Measurements from ENCODE around the gene HEATR5B.

HEATR5B gene

GRCh38 chr2:36963734-36964133 is 120.4 kb downstream of the HEATR5B start:
- Histone ChIP-seq H3K4me1 (ENCODE audit: insufficient read depth, poor library complexity, severe bottlenecking) (peaks cover 16% of the 10 kb centered on the region), H3K9me3 (ENCODE audit: severe bottlenecking) (no peaks in the 10 kb centered on the region), H3K36me3 (ENCODE audit: low read depth) (peaks cover 8% of the 10 kb centered on the region; the same call in 1 of the 2 replicates), H3K27me3 (ENCODE audit: insufficient read depth, poor library complexity, severe bottlenecking) (no peaks in the 10 kb centered on the region), H3K27ac (ENCODE audit: poor library complexity, severe bottlenecking) (no peak overlapping the region), H3K4me3 (ENCODE audit: severe bottlenecking) (no peak overlapping the region)
- no peak for ATAC-seq (ENCODE audit: low read depth)
- TF ChIP-seq CTCF (IDR thresholded peaks at IDR 0.05; ENCODE audit: poor library complexity, severe bottlenecking), result no peak
- no peak for DNase-seq (ENCODE audit: low spot score)

- Histone ChIP-seq H3K27ac (ENCODE audit: poor library complexity, severe bottlenecking) (no peak overlapping the region), H3K27me3 (ENCODE audit: insufficient read depth, poor library complexity, severe bottlenecking) (no peaks in the 10 kb centered on the region), H3K4me3 (ENCODE audit: severe bottlenecking) (no peak overlapping the region), H3K4me1 (ENCODE audit: insufficient read depth, poor library complexity, severe bottlenecking) (peaks cover 16% of the 10 kb centered on the region), H3K9me3 (ENCODE audit: severe bottlenecking) (no peaks in the 10 kb centered on the region), H3K36me3 (ENCODE audit: low read depth) (peaks cover 10% of the 10 kb centered on the region; the same call in 1 of the 2 replicates)
- TF ChIP-seq CTCF (IDR thresholded peaks at IDR 0.05; ENCODE audit: poor library complexity, severe bottlenecking), result no peak
- no peak for ATAC-seq (ENCODE audit: low read depth)
- DNase-seq (ENCODE audit: low spot score), result no peak
These were observed 121.1 kb downstream of the HEATR5B start for GRCh38 chr2:36963106-36963505.

GRCh38 chr2:36960773-36961172 is 123.4 kb downstream of the HEATR5B start:
- no peak for TF ChIP-seq CTCF (IDR thresholded peaks at IDR 0.05; ENCODE audit: poor library complexity, severe bottlenecking)
- no peak for ATAC-seq (ENCODE audit: low read depth)
- Histone ChIP-seq H3K9me3 (ENCODE audit: severe bottlenecking) (no peaks in the 10 kb centered on the region), H3K4me1 (ENCODE audit: insufficient read depth, poor library complexity, severe bottlenecking) (peaks cover 12% of the 10 kb centered on the region), H3K27ac (ENCODE audit: poor library complexity, severe bottlenecking) (no peak overlapping the region), H3K4me3 (ENCODE audit: severe bottlenecking) (no peak overlapping the region), H3K27me3 (ENCODE audit: insufficient read depth, poor library complexity, severe bottlenecking) (no peaks in the 10 kb centered on the region), H3K36me3 (ENCODE audit: low read depth) (peaks cover 10% of the 10 kb centered on the region; the same call in 1 of the 2 replicates)
- no peak for DNase-seq (ENCODE audit: low spot score)

- DNase-seq (ENCODE audit: low spot score) (no peak), ATAC-seq (ENCODE audit: low read depth) (0 out of 3 replicates have a peak, but pooled peaks have one; percentile 41)
- Histone ChIP-seq H3K36me3 (ENCODE audit: low read depth) (peaks cover 10% of the 10 kb centered on the region; the same call in 1 of the 2 replicates), H3K27ac (ENCODE audit: poor library complexity, severe bottlenecking) (no peak overlapping the region), H3K27me3 (ENCODE audit: insufficient read depth, poor library complexity, severe bottlenecking) (no peaks in the 10 kb centered on the region), H3K4me1 (ENCODE audit: insufficient read depth, poor library complexity, severe bottlenecking) (peaks cover 12% of the 10 kb centered on the region), H3K4me3 (ENCODE audit: severe bottlenecking) (no peak overlapping the region), H3K9me3 (ENCODE audit: severe bottlenecking) (no peaks in the 10 kb centered on the region)
- no peak for TF ChIP-seq CTCF (IDR thresholded peaks at IDR 0.05; ENCODE audit: poor library complexity, severe bottlenecking)
These were observed 124.0 kb downstream of the HEATR5B start for GRCh38 chr2:36960005-36960675.

- H3K4me1 ChIP-seq (ENCODE audit: insufficient read depth, poor library complexity, severe bottlenecking), result peaks cover 30% of the 10 kb centered on the region
- DNase-seq (ENCODE audit: low spot score) (no peak), ATAC-seq (ENCODE audit: low read depth) (no peak)
- peaks cover 11% of the 10 kb centered on the region; the same call in 1 of the 2 replicates for H3K36me3 ChIP-seq (ENCODE audit: low read depth)
- TF ChIP-seq CTCF (IDR thresholded peaks at IDR 0.05; ENCODE audit: poor library complexity, severe bottlenecking), result no peak
- no peaks in the 10 kb centered on the region for H3K9me3 ChIP-seq (ENCODE audit: severe bottlenecking)
- no peaks in the 10 kb centered on the region for H3K27me3 ChIP-seq (ENCODE audit: insufficient read depth, poor library complexity, severe bottlenecking)
- no peak overlapping the region for H3K27ac ChIP-seq (ENCODE audit: poor library complexity, severe bottlenecking)
- H3K4me3 ChIP-seq (ENCODE audit: severe bottlenecking), result no peak overlapping the region
These were observed 129.1 kb downstream of the HEATR5B start for GRCh38 chr2:36954977-36955607.

Measured in RWPE2 (cell line).